Keratinocyte (primary cell): Measurements from ENCODE around the gene UTF1. TPM values are rescaled to one million over a fixed set of nuclear protein-coding genes. Genes with fewer than 3 reads are reported as not detected.

Source experiments
- DNase-seq: peaks from one replicate; pipeline ENCODE4 v3.0.0-alpha.2; 2011; ENCODE audit warnings: low read depth, missing footprints, low spot score
- FAIRE-seq: peaks from 2 replicates; lab custom pipeline; 2011; peaks lifted over from hg19 to GRCh38; lab: Jason Lieb, UNC
- H2AFZ ChIP-seq: 2 replicates; pipeline ENCODE4 v1.6.0; 2012; ENCODE audit warnings: low read length, control low read depth, inconsistent platforms; ENCODE audit not compliant: control insufficient read depth
- H3K27ac ChIP-seq: 2 replicates; pipeline ENCODE4 v1.5.1; 2011; ENCODE audit warnings: low read length; ENCODE audit not compliant: control insufficient read depth, insufficient read depth
- H3K27me3 ChIP-seq: 3 replicates; pipeline ENCODE4 v1.6.0; 2011; ENCODE audit warnings: low read length; ENCODE audit not compliant: control insufficient read depth, insufficient read depth; ENCODE audit errors: extremely low read depth
- H3K36me3 ChIP-seq, 2 experiments: 2 replicates in 1 of 2; 3 replicates in 1 of 2; pipeline ENCODE4 v1.5.1; 2011; ENCODE audit warnings: low read length in 2 of 2, mild to moderate bottlenecking in 1 of 2; ENCODE audit not compliant: control insufficient read depth in 2 of 2, insufficient read depth in 2 of 2; ENCODE audit errors: extremely low read depth in 1 of 2
- H3K4me1 ChIP-seq: 3 replicates; pipeline ENCODE4 v1.5.1; 2011; ENCODE audit warnings: low read length; ENCODE audit not compliant: control insufficient read depth, insufficient read depth; ENCODE audit errors: extremely low read depth
- H3K4me2 ChIP-seq: 3 replicates; pipeline ENCODE4 v1.6.0; 2011; ENCODE audit warnings: low read depth, low read length; ENCODE audit not compliant: control insufficient read depth, insufficient read depth; ENCODE audit errors: extremely low read depth
- H3K4me3 ChIP-seq, 3 experiments: fragments of 200-600 bp in 1 of 3; sonication (generic) in 1 of 3; 2 replicates in 2 of 3; 3 replicates in 1 of 3; pipeline ENCODE4 v1.5.1; 2011 to 2016; ENCODE audit warnings: low read length in 3 of 3, mild to moderate bottlenecking in 3 of 3, control low read depth in 2 of 3, inconsistent platforms in 1 of 3, low read depth in 1 of 3, mixed read lengths in 1 of 3, mixed run types in 1 of 3, moderate library complexity in 1 of 3; ENCODE audit not compliant: control insufficient read depth in 2 of 3, insufficient read depth in 2 of 3; ENCODE audit errors: extremely low read depth in 1 of 3
- H3K79me2 ChIP-seq: 2 replicates; pipeline ENCODE4 v1.6.0; 2012; ENCODE audit warnings: low read length; ENCODE audit not compliant: control insufficient read depth, insufficient read depth
- H3K9ac ChIP-seq: 3 replicates; pipeline ENCODE4 v1.6.0; 2011; ENCODE audit warnings: low read length; ENCODE audit not compliant: control insufficient read depth, insufficient read depth; ENCODE audit errors: extremely low read depth
- H3K9me1 ChIP-seq: 3 replicates; pipeline ENCODE4 v1.6.0; 2011; ENCODE audit warnings: low read length; ENCODE audit not compliant: control insufficient read depth, insufficient read depth; ENCODE audit errors: extremely low read depth
- H3K9me3 ChIP-seq: 2 replicates; pipeline ENCODE4 v1.5.1; 2012; ENCODE audit warnings: low read depth, low read length; ENCODE audit not compliant: control insufficient read depth
- H4K20me1 ChIP-seq: 3 replicates; pipeline ENCODE4 v1.6.0; 2011; ENCODE audit warnings: low read length; ENCODE audit not compliant: control insufficient read depth, insufficient read depth; ENCODE audit errors: extremely low read depth
- CTCF ChIP-seq, 3 experiments: IDR thresholded peaks in 1 of 3; conservative IDR thresholded peaks in 1 of 3; optimal IDR thresholded peaks in 1 of 3; 2 replicates in 2 of 3; 3 replicates in 1 of 3; pipeline versions ENCODE3 to v1.5.1; 2011; ENCODE audit warnings: low read length in 3 of 3, mild to moderate bottlenecking in 3 of 3, moderate library complexity in 2 of 3, control low read depth in 1 of 3, inconsistent platforms in 1 of 3; ENCODE audit not compliant: insufficient read depth in 2 of 3; ENCODE audit errors: extremely low read depth in 1 of 3
- EZH2 ChIP-seq: IDR thresholded peaks from one replicate; pipeline ENCODE4 v1.6.1; 2012; ENCODE audit warnings: inconsistent platforms, mild to moderate bottlenecking, low read length, moderate library complexity
- dilution Hi-C: fragments of 300-500 bp; cut with MboI; formaldehyde crosslinking; loops from one replicate; pipeline ENCODE4 v1.7.0; 2020; ENCODE audit warnings: low sequenced_read_pairs; ENCODE audit not compliant: extremely low pct_ligation_motif_present
- polyA plus RNA-seq, 5 experiments: library from polyadenylated mRNA; depleted of rRNA in 3 of 5; stranded (reverse) in 3 of 5; stranded (forward) in 1 of 5; unstranded in 1 of 5; fragments of >200 nt; gene quantifications; 1 replicate in 1 of 5; 2 replicates in 3 of 5; 3 replicates in 1 of 5; pipeline versions ENCODE4 v1.2.1 to v1.2.3, GENCODE V29; 2011 to 2012; ENCODE audit warnings: missing spikeins in 2 of 5, low read depth in 1 of 5, low replicate concordance in 1 of 5

Gene UTF1
- polyA plus RNA-seq, 1 donor (not counting 4 experiments of a cell fraction or from before 2014, with no cell fraction given) = not detected

GRCh38 chr10:133196221-133196915 lies 33.6 kb upstream of the UTF1 start:
- no peaks in the 10 kb centered on the region for H3K79me2 ChIP-seq
- H3K9ac ChIP-seq = no peak overlapping the region
- no peaks in the 10 kb centered on the region for H3K9me3 ChIP-seq
- H4K20me1 ChIP-seq = no peaks in the 10 kb centered on the region
- no peaks in the 10 kb centered on the region for H3K4me1 ChIP-seq
- H3K4me3 ChIP-seq = no peak overlapping the region
- H3K36me3 ChIP-seq = no peaks in the 10 kb centered on the region
- H3K4me2 ChIP-seq = no peak overlapping the region
- H3K9me1 ChIP-seq = no peaks in the 10 kb centered on the region
- no peak overlapping the region for H2AFZ ChIP-seq
- no peak overlapping the region for H3K27ac ChIP-seq
- dilution Hi-C loops = no loop called here
- FAIRE-seq (no peak), DNase-seq (no peak)
- no peak for TF ChIP-seq EZH2
- TF ChIP-seq CTCF (optimal IDR thresholded peaks at IDR 0.05 in 1 of 3, IDR thresholded peaks at IDR 0.05 in 1 of 3, conservative IDR thresholded peaks at IDR 0.05 in 1 of 3; ENCODE audit: extremely low read depth in 1 of 3, insufficient read depth in 2 of 3, low read length in 3 of 3) = no peak
- H3K27me3 ChIP-seq = peaks cover 6% of the 10 kb centered on the region

- FAIRE-seq = no peak
- dilution Hi-C loops = no loop called here
- Histone ChIP-seq H3K9me1 (no peaks in the 10 kb centered on the region), H3K79me2 (no peaks in the 10 kb centered on the region), H3K27ac (no peak overlapping the region), H3K36me3 (no peaks in the 10 kb centered on the region), H3K9ac (no peak overlapping the region), H3K4me1 (no peaks in the 10 kb centered on the region), H2AFZ (no peak overlapping the region), H4K20me1 (no peaks in the 10 kb centered on the region), H3K4me2 (no peak overlapping the region), H3K4me3 (no peak overlapping the region), H3K9me3 (no peaks in the 10 kb centered on the region), H3K27me3 (peaks cover 6% of the 10 kb centered on the region)
- TF ChIP-seq EZH2 = no peak
- no peak for TF ChIP-seq CTCF (optimal IDR thresholded peaks at IDR 0.05 in 1 of 3, IDR thresholded peaks at IDR 0.05 in 1 of 3, conservative IDR thresholded peaks at IDR 0.05 in 1 of 3; ENCODE audit: extremely low read depth in 1 of 3, insufficient read depth in 2 of 3, low read length in 3 of 3)
- DNase-seq = no peak
These were observed 32.9 kb upstream of the UTF1 start for GRCh38 chr10:133196936-133197758.
